CMK (cell line): ENCODE data around the gene DDX27.

ENCODE experiments used
- DNase-seq: peaks from one replicate; pipeline ENCODE4 v3.0.0-alpha.2; 2010; ENCODE audit warnings: low read depth

Gene DDX27

DNA sequence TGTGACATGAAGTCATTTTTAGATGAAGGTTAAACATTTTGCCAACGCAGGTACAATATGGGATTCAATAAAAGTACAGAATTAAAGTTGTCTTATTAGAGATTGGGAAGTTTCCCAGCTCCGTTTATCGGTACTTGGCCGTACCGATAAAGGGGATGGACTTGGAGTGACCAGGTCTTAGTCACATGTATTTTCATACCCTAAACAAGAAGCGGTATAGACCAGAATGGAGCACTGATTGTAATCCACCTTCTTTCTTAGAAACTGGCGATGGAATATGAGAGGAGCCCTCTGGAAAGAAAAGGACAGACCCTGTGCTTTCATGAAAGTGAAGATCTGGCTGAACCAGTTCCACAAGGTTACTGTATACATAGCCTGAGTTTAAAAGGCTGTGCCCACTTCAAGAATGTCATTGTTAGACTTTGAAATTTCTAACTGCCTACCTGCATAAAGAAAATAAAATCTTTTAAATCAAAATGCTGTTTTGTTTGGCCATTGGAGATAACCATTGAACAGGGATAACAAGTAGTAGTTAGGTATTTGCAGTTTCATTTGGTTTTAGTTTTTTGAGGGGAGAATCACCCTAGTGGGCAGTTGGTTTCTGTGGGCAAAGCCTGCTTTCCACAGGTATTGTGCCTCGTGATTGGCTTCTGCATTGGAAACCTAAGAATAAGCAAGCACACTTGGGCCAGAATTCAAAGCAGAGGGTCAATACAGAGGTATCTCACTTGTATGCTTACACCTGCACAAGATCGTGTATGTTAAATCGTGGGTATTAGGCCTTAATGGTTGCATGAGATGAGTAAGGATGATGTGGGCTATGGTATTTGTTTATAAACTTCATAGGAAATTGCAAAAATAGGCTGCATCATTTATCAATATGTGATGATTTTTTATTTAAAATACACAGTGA is 69.8 kb downstream of the DDX27 start:
- DNase-seq: no peak

DNA sequence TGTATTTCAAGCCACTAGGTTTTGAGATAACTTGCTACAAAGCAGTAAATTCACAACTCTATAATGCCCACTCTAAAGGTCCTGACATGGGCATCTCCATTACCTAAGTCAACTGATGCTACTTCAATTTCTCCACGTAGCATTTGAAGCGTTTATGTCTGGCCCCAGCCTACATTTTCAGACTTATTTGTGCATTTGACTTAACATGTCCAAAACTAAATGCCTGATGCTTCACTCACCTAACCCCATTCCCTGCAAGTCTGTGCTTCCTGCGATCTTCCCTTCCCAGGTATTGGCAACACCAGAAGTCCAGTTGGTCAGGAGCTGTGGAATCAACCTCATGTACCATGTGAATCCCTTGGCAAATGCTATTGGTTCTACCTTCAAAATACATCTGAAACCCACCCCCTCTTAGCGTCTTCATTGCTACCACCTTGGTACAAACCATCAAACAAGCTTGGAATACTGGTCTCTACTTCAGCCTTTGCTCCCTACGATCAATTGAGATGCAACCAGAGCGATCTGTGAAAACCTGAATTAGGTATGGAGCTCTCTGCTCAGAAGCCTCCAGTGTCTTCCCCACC is 71.5 kb downstream of the DDX27 start:
- DNase-seq: no peak

DNA sequence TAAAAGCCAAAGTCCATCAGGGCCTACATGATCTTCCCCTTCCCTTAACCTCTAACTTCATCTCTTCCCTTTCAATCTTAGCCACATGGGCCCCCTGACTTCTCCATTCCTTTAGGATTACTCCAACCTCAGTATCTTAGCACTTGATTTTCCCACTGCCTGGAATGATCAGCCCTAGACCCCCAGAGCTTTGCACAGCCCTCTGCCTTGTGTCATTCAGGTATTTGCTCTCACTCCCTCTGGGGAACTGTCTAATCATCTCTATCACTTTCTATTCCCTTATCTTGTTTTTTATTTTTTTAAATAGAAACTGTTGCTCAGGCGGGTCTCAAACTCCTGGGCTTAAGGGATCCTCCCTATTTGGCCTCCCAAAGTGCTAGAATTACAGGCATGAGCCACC is 72.0 kb downstream of the DDX27 start:
- DNase-seq: no peak

DNA sequence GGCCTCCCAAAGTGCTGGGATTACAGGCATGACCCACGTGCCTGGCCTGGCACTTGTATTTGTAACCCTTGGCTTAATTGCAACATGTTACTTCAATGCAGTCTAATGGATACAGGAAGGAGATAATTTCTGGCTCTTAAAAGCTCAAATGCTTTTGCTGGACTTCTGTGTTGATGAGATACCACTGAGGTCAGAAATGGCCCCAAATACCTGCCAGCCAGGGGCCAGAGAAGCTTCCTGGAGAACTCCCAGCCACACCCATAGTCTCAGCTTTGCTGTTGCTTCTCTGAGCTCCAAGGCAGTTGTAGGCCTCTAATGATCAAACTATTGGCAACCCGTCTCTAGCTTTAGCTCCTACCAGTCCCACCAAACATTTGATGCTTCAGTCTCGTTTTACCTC is 72.8 kb downstream of the DDX27 start:
- DNase-seq: no peak

DNA sequence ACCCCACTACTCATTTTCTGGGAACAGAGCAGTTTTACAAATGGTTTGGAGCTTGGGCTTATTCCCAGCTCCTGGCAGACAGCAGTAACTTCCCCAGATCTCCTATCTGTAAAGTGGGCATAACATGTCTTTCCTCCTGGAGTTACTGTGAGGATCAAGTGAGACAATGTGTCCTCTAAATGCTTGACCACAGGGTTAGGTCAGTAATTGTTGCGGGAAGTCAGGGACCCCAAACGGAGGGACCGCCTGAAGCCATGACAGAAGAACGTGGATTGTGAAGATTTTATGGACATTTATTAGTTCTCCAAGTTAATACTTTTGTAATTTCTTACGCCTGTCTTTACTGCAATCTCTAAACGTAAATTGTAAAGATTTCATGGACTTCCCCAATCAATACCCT is 73.9 kb downstream of the DDX27 start:
- no peak for DNase-seq
